Measurements from ENCODE around the gene STRIP1. TPM values are rescaled to one million over a fixed set of nuclear protein-coding genes. Genes with fewer than 3 reads are reported as not detected.

STRIP1 gene
- polyA plus RNA-seq, 1 of the 3 experiments (the other 2 are of a cell fraction): 34.6 TPM

GRCh38 chr1:110050602-110051261 lies 16.3 kb downstream of the STRIP1 start:
- H4K20me1 ChIP-seq (ENCODE audit: insufficient read depth): no peaks in the 10 kb centered on the region
- H3K79me2 ChIP-seq (ENCODE audit: insufficient read depth): no peaks in the 10 kb centered on the region; the same call in 1 of the 2 replicates
- DNase-seq: no peak
- WGBS (ENCODE audit: low lambda C conversion rate): 73% methylated on average over 4 of the region's 4 CpGs
- H3K36me3 ChIP-seq (replicated peaks in 1 of 2; ENCODE audit: control insufficient read depth in 1 of 2, insufficient read depth in 2 of 2, low read length in 1 of 2): peaks cover 58 to 89% of the 10 kb centered on the region in 2 experiments
- H3K4me3 ChIP-seq (ENCODE audit: low read depth in 2 of 2, low read length in 1 of 2): no peak overlapping the region
- ChIA-PET POLR2A (interaction anchor here (0.8 to 2.2 kb wide), 8 partner anchors 9 to 57 kb away, joined by 3 to 16 read pairs (median 4); partner anchors contain the start of gene STRIP1), CTCF (interaction anchor here (0.6 to 42.0 kb wide), 19 partner anchors 10 to 288 kb away, joined by 3 to 1768 read pairs (median 6); partner anchors contain the start of genes AHCYL1, KCNC4, RBM15 and STRIP1)
- peak overlapping the region; percentile 20; the same call in 1 of the 2 replicates for H3K4me2 ChIP-seq
- H3K27ac ChIP-seq (ENCODE audit: low read depth in 2 of 2, low read length in 1 of 2): peak overlapping the region; percentile 12 to 91
- H3K9me3 ChIP-seq: no peaks in the 10 kb centered on the region
- peaks cover 19% of the 10 kb centered on the region for H3F3A ChIP-seq (replicated peaks; ENCODE audit: insufficient read depth)
- no peak overlapping the region for H3K9ac ChIP-seq
- peaks cover 29 to 56% of the 10 kb centered on the region in 2 experiments for H3K4me1 ChIP-seq (ENCODE audit: control insufficient read depth in 1 of 2, insufficient read depth in 2 of 2, low read depth in 1 of 2, low read length in 1 of 2)
- H2AFZ ChIP-seq (ENCODE audit: low read depth): no peak overlapping the region
- TF ChIP-seq POLR2AphosphoS5 (IDR thresholded peaks at IDR 0.05; ENCODE audit: low read depth, low read length) (no peak), REST (IDR thresholded peaks at IDR 0.05; ENCODE audit: low read depth, low read length) (no peak), TEAD4 (IDR thresholded peaks at IDR 0.05; ENCODE audit: borderline replicate concordance, insufficient read depth) (no peak), NRF1 (IDR thresholded peaks at IDR 0.05; ENCODE audit: low read depth, low read length) (no peak), SIN3A (IDR thresholded peaks at IDR 0.05; ENCODE audit: borderline replicate concordance, low read depth, low read length) (no peak), MAX (IDR thresholded peaks at IDR 0.05; ENCODE audit: low read depth) (no peak), CHD2 (IDR thresholded peaks at IDR 0.05; ENCODE audit: low read length, partially characterized antibody) (no peak), TAF1 (IDR thresholded peaks at IDR 0.05; ENCODE audit: borderline replicate concordance, low read depth, low read length) (no peak), RCOR1 (IDR thresholded peaks at IDR 0.05; ENCODE audit: low read length) (no peak), FOXM1 (IDR thresholded peaks at IDR 0.05; ENCODE audit: low read depth) (no peak), EP300 (IDR thresholded peaks at IDR 0.05; ENCODE audit: borderline replicate concordance in 1 of 2, low read depth in 1 of 2, low read length in 1 of 2) (no peak), USF1 (IDR thresholded peaks at IDR 0.05; ENCODE audit: borderline replicate concordance, low read depth) (no peak), RAD21 (IDR thresholded peaks at IDR 0.05; ENCODE audit: low read length) (no peak), YY1 (IDR thresholded peaks at IDR 0.05; ENCODE audit: low read depth) (no peak), ELF1 (IDR thresholded peaks at IDR 0.05) (no peak)
- H3K27me3 ChIP-seq (ENCODE audit: insufficient read depth): no peaks in the 10 kb centered on the region
- H3K9me2 ChIP-seq: no peaks in the 10 kb centered on the region
